ENCODE data around the gene CFAP46. TPM values are rescaled to one million over a fixed set of nuclear protein-coding genes. Genes with fewer than 3 reads are reported as not detected.
"Not testable (repeated sequence)": the region's sequence is repeated elsewhere in the genome, so short reads cannot be mapped to it uniquely, and the experiment has no call there.

Gene CFAP46
- total RNA-seq, 1 donor from 2014 or later = 0.94 TPM

DNA sequence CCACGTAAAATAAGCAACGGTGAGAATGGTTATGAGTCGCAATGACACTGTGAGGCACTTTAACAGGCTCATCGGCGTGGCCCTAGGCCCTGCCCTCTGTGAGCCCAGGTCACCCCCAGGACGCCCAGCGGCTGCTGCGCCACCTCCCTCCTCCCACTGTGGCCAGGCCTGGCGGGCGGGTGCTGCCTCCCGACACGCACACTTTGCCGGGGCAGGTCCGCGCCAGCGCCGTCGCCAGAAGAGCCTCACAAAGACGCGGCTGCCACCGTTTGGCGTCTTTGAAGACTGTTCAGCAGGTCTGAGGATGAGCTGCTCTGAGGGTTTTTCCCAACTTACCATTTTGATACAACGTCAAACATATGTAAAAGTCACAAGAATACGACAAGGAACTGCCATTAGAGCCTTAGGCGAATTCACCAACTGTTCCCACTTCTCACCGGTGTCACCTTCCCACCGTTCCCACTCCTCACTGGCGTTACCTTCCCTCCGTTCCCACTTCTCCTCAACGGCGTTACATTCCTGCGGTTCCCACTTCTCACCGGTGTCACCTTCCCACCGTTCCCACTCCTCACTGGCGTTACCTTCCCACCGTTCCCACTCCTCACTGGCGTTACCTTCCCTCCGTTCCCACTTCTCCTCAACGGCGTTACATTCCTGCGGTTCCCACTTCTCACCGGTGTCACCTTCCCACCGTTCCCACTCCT lies 22.5 kb upstream of the CFAP46 start:
- intact Hi-C loops (cut with DNase I) = not testable (repeated sequence)
- peak; percentile 38 for DNase-seq (ENCODE audit: low spot score)

GRCh38 chr10:132964231-132964630 lies 21.9 kb upstream of the CFAP46 start:
- intact Hi-C loops (cut with DNase I) = no loop called here
- peak; percentile 10 for DNase-seq (ENCODE audit: low spot score)

GRCh38 chr10:132963430-132963960 lies 21.1 kb upstream of the CFAP46 start:
- peak; percentile 58 for DNase-seq (ENCODE audit: low spot score)
- intact Hi-C loops (cut with DNase I) = no loop called here

DNA sequence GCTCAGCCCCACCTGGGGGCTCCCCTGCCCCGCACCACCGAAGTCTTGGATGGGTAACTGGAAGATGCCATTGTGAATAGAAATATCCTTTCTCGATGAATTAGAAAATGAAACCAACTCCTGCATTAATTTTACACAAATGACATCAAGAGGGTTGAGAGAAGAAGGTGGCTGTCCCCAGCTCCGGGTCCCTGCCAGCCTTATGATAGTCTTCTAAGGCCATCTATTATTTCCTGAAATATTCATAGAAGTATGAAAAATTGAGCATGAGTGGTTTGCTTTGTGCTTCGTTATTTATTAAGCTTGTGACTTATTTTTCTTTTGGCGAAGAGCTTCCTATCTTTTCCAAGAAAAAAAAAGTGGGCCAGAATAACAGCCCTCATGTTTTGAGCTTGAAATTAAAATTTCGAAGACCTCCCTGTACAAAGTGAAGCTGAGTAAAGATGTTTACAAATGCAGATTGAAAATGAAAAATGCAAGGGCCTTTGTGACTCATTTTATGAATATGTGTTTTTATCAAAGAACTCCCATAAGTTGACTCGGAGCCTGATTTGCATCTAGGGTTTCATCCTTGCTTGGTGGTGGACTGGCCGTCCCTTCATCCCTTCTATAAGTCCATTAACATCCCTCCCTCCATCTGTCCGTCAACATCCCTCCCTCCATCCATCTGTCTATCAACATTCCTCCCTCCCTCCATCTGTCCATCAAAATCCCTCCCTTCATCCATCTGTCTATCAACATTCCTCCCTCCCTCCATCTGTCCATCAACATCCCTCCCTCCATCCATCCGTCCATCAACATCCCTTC lies 20.5 kb upstream of the CFAP46 start:
- DNase-seq (ENCODE audit: low spot score) = no peak

DNA sequence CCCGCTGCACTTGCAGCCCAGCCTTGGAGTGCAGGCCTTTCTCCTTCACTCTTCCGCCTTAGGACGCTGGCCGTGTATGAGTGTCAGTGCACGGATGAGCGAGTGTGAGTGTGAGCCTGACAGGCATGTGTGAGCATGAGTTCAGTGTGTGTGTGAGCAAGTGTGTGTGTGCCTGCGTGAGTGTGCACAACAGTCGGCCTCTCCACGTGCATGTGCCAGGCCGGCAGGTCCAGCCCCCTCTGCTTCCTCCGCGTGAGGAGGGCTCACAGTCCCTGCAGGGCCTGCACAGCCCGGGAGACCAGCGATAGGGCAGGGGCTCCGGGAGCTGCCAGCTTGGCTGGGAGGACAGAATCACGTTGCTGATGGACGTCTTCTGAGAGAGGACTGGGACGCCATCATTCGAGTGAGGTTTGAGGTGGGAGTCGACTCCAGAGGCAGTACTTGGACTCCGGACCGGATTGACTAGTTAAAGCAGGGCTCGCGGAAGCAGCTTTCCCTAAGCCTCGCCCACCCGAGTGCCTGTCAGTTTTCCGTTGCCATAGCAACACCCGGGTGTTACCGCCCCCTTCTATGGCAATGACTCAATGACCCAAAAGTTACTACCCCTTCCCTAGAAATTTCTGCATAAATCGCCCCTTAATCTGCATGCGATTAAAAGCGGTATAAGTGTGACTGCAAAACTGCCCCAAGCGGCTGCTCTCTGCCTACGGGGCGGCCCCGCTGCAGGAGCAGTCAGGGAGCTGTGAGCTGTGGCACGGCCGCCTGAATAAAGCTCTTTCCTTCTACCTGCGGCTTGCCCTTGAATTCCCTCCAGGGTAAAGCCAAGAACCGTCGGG lies 19.6 kb upstream of the CFAP46 start:
- intact Hi-C loops (cut with DNase I) = loop anchor here (2.0 kb wide), 1 partner anchor 47 kb away; no protein-coding TSS in a partner anchor
- peak; percentile 78 for DNase-seq (ENCODE audit: low spot score)

More for the DNA sequence above, 20.5 kb upstream of the CFAP46 start:
- intact Hi-C loops (cut with DNase I) = no loop called here

- intact Hi-C loops (cut with DNase I) = loop anchor here (2.0 kb wide), 1 partner anchor 47 kb away; no protein-coding TSS in a partner anchor
- DNase-seq (ENCODE audit: low spot score) = no peak
Observed at GRCh38 chr10:132961420-132961786, 19.0 kb upstream of the CFAP46 start.

GRCh38 chr10:132960631-132961419 lies 18.5 kb upstream of the CFAP46 start:
- peak; percentile 71 for DNase-seq (ENCODE audit: low spot score)
- intact Hi-C loops (cut with DNase I) = loop anchor here (2.0 kb wide), 1 partner anchor 48 kb away; no protein-coding TSS in a partner anchor

DNA sequence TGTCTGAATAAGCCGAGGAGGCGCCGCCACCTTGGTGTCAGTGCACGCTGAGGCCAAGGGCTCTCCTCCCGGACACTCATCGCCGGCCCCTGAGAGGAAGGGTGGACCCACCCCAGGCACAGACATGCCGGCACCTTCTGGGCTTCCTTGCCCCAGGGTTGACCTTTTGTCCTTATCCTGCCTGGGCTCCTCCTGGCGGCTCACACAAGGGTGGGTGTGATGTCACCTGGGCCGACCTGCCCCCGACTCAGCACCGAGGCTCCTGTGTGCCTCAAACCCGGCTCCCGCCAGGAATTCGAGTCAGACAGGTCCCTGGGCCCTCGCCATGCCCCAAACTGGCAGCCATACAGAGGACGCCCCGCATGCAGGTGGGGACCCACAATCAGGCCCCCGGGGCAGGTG lies 17.7 kb upstream of the CFAP46 start:
- intact Hi-C loops (cut with DNase I) = loop anchor here (2.0 kb wide), 1 partner anchor 49 kb away; no protein-coding TSS in a partner anchor
- DNase-seq (ENCODE audit: low spot score) = peak; percentile 72

DNA sequence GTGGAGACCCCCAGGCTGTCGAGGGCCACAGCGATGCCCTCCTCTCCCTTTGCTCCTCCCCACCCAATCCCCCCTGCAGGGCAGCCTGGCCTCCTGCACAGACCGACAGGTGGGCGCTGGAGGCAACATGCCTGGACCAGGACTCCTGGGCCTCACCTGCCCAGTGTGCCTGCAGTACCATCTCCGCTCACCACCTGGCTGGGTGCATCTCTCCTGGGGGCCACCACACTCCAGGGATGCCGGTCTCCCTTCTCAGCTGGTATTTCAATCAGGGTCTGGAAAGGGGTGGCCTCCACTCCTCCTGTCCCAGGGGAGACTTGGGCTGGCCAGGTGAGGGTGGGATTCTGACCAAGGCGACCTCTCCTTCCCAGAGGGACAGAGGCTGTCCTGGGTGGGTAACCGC lies 17.2 kb upstream of the CFAP46 start:
- intact Hi-C loops (cut with DNase I) = no loop called here
- DNase-seq (ENCODE audit: low spot score) = no peak

DNA sequence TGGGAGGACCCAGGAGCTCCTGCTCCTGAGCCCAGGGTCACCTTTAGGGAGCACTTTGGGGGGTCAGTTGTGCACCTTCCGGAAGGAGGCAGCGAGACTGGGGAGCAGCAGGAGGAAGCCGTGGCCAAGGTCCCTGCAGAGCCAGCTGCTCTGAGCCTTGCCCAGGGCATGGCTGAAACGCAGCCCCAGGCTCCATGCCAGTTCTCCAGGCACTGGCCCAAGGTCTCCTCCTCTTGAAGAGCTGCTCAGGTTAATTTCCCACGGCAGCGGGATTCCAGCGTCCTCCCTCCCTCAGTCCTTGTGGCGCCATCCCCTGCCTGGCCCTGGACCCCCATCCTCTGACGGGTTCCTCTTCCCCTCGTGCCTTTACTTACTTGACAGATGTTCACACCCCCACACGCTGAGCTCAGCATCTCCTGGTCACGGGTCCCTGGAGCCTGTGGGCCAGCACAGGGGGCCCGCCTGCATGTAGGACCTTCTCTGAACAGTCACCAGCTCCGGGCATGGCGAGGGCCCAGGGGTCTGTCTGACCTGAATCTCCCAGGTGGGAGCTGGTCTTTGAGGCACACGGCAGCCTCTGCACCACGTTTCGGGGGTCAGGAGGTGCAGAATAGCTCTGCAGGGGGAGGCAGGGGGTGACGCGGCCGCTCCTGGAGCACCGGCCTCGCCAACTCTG lies 16.7 kb upstream of the CFAP46 start:
- DNase-seq (ENCODE audit: low spot score) = peak; percentile 72
- intact Hi-C loops (cut with DNase I) = no loop called here

DNA sequence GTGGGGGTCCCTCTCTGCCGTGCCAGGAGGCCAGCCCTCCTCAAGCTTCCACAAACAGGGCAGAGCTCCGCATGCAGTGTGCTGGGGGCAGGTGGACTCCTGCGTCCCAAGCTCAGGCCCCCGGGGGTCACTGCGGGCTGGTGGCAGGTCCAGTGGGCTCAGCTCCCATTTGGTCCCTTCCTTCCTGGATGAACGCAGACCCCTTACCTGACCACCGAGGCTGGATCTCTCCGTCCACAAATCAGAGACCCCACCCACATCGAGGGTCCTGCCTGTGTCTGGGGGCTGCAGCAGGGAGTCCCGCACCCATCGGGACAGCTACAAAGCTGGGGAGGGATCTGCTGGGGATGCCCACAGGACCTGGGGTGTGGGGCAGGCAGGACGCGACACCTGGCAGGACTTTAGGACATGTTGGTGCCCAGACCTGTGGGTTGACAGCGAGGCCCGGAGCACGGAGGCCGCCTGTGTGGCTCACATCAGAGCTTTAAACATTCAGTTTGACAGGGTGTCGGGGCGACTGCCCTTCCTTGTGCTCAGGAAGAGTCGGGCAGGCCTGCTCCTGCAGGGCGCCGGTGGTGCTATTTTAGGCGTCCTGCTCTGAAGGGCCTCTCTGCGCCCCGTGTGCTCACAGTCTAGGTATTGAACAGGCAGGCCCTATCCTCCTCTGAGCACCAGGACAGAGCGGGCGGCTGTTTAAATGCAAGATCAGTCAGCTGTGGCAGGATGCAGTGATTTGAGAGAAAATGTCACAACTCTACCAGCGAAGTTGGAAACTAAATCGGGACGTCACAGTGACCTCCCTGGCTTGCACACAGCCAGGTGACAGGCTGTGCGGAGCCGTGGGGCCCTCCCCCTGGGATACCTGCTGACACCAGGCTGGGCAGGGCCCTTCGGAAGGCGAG lies 15.9 kb upstream of the CFAP46 start:
- DNase-seq (ENCODE audit: low spot score) = peak; percentile 66
- intact Hi-C loops (cut with DNase I) = no loop called here

- intact Hi-C loops (cut with DNase I) = no loop called here
- DNase-seq (ENCODE audit: low spot score) = peak; percentile 58
Observed at GRCh38 chr10:132957131-132957530, 14.8 kb upstream of the CFAP46 start.

GRCh38 chr10:132956259-132956658 lies 13.9 kb upstream of the CFAP46 start:
- intact Hi-C loops (cut with DNase I) = not testable (repeated sequence)
- DNase-seq (ENCODE audit: low spot score) = peak; percentile 61

DNA sequence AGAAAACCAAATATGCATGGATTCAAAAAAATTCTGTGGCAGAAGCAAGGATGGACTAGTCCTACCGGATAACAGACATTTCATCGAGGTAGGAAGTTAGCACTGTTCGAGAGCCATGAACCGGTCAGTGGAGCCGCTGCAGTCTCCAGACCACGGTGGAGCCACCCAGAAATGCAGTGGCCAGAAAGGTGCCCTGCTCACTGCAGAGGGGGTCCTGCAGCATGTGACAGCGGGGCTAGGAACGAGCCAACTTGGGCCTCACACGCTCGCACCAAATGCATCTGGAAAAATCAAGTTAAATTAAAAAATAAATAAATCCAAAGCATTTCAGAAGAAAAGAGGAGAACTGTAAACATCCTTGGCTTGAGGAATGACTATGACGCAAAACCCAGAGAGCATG lies 13.1 kb upstream of the CFAP46 start:
- DNase-seq (ENCODE audit: low spot score) = peak; percentile 60
- intact Hi-C loops (cut with DNase I) = no loop called here

DNA sequence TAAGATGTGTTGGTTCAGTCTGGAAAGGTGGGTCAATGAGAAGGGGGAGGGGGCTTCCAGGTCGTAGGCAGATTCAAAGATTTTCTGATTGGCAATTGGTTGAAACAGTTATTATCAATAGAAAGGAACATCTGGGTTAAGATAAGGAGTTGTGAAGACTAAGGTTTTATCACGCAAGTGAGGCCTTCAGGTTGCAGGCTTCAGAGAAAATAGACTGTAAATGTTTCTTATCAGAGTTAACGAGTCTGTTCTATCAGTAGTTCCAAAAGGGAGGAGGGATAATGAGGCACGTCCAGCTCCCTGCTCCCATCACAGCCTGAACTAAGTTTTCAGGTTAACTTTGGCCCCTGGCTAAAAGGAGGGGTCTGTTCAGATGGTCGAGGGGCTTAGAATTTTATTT lies 11.1 kb upstream of the CFAP46 start:
- DNase-seq (ENCODE audit: low spot score) = no peak
- intact Hi-C loops (cut with DNase I) = no loop called here

GRCh38 chr10:132951926-132952325 lies 9.6 kb upstream of the CFAP46 start:
- intact Hi-C loops (cut with DNase I) = no loop called here
- DNase-seq (ENCODE audit: low spot score) = peak; percentile 47

GRCh38 chr10:132948351-132948750 lies 6.0 kb upstream of the CFAP46 start:
- DNase-seq (ENCODE audit: low spot score) = peak; percentile 69
- intact Hi-C loops (cut with DNase I) = no loop called here
